UCSD-AML1 (cell line): ENCODE results near the gene SLX9.
A peak's percentile ranks its signal among the peaks of the same experiment; 100 is the strongest.

Experiments used
- DNase-seq: peaks from one replicate; lab custom pipeline; 2025; ENCODE audit not compliant: unreplicated experiment; lab: John Stamatoyannopoulos, UW

Gene SLX9

DNA sequence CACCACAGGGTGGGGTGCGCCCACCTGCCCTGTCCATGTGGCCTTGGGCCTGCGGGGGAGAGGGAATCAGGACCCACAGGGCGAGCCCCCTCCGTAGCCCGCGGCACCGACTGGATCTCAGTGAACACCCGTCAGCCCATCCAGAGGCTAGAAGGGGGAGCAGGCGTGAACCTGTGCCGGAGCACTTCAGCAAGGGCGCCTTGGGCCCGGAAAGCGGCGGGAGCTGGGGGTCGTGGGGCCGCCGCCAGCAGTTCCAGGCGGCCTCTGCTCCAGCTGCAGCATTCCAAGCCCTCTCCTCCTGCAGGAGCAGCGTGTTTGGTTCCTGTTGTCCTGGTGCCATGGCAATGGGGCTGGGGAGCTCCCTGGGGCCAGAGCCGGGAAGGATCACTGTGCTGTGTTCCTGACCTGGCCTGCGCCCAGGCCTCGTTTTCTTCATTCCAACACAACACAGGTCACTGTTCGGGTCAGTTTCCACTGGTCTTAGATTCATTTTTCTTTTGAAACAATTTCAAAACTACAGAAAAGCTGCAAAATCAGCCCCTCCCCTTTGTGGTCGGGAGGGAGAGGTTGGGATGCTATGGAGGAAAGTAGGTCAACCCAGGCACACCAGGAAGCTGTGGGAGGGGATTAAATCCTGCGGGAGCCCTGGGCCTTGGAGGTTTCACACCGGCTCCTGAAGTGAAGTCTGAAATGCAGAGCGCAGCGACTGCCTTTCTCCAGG is 18.8 kb downstream of the SLX9 start:
- DNase-seq = no peak

DNA sequence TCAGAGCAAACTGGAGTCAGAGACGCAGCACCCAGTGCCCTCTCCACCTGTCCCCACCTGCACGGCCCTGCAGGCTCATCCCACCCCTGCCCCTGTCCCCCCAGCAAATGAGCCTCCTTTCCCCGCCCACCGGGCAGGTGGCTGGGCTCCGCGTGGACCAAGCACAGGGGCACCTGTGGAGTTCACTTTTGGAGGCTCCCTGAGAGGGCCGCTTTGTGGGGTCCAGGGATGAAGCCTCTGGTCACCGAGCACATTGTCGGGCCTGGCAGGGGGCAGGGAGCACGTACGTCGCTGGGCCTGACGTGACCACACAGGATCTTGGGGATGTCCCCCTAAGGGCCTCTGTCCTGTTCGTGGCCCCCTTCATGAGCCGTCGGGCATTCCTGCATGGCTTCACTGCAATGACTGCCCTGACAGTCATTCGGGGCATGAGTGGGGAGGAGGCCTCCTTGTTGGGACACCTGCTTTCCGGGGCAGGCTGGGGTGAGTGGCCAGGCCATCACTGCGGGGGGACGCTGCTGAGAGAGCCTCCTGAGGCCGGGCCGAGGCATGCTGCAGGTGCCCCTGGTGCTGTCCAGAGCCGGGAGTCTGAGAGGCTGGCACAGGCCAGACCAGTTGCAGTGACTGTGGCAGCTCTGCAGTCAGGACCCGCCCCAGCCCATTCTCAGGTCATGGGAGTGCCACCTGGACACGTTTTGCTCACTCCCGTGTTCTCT is 19.7 kb downstream of the SLX9 start:
- no peak for DNase-seq

DNA sequence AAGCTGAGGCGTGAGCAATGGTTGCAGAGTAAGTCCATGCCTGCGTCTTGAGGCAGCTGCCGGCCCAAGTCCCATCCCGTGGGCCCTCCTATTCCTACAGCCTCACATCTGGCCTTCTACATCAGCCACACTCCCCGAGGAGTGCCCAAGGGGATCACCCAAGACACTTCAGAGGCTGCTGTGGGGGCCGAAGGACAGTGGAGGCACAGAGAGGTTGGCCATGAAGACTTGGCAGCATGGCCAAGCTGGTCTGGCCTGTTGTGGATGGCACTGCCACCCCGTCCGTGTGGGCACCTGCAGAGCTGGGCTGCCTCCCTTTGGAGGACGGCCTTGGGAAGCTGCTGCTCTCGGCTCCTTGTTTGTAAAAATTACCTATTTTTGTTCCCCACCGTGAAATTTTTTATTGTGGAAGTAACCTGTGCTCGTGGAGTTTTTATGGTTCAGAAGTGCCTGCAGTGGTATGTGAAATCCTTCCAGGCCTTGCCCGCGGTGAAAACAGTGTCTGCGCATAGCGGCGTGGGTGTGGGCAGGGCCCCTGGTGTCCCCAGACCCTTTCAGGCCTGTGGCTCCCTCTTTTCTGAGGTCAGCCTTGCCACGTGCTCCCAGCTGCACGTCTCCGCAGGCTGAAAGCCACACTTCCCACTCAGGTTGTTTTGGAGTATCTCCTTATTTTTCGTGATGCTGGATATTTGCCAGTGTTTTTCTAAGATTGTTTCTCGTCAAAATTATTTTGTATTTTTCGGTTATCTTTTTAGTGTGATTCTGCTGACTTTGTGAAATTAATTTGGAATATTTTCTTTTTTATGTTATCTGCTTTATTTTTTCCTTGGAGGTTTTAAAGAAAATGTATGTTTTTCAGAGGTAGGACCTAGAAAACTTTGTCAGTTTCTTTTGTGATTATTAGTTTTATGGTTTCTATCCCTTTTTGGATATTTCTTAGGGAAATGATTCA is 20.6 kb downstream of the SLX9 start:
- no peak for DNase-seq

DNA sequence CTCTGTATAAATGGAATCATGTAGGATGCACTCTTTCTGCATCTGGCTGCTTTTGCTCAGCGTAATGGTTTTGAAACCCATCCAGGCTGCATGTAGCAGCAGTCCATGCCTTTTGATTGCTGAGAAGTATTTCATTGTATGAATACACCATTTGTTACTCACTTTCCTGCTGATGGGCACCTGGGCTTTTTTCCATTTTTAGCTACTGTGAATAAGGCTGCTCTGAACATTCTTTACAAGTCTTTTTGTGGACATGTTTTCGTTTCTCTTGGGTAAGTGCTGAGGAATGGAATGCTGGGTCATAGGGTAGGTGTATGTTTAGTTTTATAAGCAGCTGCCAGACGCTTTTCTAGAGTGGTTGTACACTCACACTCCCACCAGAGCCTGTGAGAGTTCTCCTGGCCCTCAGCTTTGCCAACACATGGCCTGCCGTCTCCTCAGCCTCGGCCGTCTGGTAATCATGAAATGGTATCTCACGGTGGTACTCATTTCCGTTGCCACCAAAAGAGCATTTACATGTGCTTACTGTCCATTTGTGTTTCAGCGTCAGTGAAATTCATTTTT is 22.7 kb downstream of the SLX9 start:
- no peak for DNase-seq

DNA sequence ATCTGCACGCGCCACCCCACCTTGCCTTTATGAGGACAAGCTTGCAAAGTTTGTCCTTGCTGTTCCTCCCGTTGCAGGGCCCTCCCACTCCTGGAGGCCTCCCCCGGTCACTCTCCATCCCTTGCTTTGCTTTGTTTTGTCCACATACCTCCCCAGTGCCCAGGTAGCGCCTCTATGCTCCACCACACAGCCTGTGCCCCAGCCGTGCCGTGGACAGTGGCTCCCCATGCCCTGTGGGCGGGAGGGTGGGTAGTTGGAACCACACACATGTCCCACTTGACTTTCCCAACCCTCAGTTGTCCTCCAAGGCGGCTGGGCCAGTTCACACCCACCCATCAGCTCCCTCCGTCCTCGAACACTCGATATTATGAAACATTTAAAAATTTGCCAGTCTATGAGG is 24.6 kb downstream of the SLX9 start:
- no peak for DNase-seq

DNA sequence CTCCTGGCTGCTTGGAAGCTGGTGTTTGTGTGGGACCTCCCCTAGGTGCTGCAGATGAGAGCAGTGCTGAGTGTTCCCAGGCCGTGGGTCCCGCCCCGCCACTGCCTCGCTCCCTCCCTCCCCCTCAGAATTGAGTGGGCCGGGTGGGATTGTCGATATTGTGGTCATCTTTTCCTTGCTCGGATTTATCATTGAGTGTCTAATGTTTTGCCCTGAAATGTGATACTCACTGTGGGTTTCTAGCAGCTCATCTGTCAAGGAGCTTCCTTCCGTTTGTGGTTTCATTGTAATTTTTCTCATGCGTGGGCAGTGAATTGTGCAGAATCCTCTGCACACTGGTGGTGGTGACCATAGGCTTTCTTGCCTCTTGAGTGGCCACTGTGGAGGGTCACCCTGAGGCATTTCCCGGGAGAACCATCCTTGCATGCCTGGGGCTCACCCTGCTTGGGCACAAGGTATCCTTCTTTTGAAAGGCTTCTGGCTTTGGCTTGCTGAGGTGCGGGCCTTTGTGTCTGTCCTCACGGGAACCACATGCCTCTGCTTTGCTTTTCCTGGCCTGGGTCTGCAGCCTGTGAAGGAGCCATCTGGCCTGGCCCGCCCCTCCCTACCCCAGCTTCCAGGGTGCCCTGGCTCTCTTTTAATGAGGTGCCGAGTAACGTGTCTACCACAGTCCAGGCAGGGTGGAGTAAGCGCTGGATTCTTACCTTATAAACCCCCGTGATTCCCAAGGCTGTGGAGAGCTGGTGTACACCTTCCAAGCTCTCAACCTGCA is 25.6 kb downstream of the SLX9 start:
- DNase-seq = no peak

DNA sequence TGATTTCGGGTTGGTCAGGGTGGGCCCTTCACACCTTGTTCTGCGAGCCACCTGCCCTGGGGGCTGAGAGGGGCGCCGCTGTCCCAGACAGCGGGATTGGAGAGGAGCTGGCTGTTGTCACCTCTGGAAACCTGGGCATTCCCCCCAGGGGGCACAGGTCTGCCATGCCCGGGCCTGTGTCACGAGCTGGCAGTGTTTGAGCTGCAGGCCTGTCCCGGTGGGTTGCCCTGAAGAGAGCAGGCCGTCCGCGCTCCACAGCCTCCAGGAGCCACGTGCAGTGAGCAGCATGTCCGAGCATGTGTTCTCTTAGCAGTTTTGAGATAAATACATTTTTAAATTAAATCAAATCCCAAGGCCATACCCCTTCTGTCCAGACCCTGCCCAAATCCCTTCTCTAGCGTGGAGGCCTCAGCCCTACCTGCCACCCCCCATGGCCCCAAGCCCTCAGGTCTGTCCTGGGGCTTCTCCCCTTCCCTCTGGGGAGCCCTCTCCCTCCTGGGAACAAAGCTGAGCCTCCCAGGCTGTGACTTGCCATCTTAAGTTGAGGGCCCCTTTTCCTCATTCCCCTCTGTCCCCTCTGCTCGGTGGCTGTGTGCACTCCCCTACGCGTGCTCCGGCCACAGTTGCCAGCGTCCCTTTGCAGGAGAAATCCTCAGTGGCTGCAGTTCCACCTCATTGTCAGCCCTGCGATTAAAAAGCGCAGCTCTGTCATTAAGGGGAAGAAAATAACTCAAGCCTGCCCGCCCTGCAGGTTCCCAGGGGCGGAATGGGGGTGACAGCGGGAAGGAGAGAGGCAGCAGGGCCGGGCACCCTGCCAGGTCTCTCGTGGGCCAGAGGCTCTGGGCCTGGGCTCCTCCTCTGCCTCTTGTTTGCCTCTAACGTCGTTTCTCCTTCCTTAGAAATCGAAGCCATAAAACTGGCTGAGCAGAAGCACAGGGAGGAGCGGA is 26.6 kb downstream of the SLX9 start:
- no peak for DNase-seq

DNA sequence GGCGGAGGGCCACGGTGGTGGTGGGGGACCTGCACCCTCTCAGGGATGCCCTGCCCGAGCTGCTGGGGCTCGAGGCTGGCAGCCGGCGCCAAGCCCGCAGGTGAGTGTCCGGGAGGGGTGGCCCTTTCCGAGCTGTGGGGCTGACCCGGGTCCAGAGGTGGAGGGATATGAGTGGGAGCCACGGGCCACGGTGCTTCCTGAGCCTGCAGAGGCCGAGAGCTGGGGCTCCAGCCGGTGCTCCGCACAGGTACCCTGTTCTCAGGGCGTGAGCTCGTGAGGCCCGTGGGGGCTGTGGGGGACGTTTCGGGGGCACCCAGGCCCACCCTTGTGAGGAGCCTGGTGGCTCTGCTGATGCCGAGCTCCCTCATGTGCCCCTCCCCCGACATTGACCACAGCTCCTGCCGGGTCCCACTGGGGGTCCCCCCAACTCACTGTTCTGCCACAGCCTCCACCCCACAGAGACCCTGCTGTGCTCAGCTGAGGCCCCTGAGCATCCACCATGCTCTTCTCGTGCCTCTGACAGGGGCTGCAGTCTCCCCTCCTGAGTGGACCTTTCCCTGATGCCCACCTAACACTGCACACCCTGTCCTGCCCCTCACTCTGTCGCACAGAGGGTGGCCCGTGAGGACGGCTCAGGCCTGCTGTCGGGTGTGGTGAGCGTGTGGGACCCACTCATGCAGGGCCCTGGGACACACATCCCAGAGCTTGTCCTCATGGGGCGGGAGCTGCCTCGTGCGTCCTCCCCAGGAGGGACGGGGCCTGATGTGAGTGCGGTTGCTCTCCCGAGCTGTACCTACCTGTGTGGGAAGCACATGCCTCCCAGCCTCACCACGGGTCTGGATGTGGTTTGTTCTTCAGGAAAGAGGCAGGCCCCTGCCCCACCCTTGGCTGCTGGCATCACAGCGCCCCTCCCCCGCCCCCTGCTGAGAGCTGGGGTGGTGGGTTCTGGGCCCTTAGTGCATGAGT is 27.5 kb downstream of the SLX9 start:
- peak; percentile 44 for DNase-seq

DNA sequence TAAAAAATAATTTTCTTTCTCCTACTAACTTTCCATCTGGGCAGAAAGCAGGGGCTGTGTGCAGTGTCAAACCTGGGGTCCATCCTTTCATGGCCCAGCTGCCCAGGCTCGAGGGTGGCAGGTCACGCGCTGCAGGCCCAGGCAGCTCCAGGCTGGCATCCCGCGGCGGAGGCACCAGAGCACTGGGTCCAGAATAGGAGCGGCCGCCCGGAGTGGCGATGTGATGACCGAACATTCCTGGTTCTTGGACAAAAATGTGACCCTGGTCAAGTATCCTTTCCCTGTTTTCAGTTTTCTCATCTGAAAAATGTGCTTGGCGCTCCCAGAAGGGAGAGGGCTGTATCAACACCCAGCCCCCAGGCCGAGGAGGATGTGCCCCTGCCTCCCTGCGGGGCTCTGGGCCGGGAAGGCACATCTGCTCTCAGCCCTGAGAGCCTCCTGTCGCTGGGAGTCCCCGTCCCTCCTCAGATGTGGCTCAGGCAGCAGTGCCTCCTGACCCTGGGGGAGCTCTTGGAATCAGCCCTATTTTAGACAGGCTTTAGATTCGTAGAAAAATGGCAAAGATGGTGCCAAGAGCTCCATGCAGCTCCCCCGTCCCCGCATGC is 29.3 kb downstream of the SLX9 start:
- no peak for DNase-seq

DNA sequence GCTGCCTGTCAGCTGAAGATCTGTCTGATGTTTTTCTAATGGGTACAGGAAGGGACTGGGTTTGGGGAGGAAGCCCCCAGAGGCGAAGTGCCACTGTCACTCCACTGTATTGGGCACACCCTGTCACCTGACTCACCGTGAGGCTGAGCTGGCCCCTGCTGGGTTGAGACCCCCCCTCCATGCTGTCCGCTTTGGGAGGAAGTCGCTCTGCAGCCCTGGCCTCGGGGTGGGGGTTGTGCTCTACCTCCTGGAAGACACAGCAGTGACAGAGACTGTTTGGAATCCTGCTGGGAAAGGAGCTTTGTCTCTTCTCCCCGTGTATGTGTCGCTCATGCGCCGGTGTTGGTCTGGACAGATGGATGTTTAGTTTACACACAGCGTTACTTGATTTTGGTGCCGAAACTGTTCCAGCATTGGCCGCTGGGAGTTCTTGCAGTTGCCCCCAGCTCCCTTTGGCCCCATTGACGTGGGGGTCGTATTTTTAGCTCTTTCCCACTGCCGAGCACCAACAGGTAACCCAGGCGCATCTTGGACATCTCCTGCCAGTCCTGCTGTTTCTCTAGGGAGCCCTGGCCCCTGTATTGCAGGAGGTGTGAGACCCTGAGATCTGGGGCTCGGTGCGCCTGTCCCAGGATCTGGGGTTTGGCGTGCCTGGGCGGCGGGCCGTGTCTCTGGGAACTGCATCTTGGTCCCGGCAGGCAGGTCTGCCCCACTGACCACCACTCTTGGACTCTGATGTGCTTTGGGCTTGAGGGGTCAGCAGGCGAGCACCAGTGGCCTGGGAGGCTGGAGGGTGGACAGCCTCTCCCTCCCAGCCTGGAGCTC is 30.3 kb downstream of the SLX9 start:
- peak; percentile 74 for DNase-seq

DNA sequence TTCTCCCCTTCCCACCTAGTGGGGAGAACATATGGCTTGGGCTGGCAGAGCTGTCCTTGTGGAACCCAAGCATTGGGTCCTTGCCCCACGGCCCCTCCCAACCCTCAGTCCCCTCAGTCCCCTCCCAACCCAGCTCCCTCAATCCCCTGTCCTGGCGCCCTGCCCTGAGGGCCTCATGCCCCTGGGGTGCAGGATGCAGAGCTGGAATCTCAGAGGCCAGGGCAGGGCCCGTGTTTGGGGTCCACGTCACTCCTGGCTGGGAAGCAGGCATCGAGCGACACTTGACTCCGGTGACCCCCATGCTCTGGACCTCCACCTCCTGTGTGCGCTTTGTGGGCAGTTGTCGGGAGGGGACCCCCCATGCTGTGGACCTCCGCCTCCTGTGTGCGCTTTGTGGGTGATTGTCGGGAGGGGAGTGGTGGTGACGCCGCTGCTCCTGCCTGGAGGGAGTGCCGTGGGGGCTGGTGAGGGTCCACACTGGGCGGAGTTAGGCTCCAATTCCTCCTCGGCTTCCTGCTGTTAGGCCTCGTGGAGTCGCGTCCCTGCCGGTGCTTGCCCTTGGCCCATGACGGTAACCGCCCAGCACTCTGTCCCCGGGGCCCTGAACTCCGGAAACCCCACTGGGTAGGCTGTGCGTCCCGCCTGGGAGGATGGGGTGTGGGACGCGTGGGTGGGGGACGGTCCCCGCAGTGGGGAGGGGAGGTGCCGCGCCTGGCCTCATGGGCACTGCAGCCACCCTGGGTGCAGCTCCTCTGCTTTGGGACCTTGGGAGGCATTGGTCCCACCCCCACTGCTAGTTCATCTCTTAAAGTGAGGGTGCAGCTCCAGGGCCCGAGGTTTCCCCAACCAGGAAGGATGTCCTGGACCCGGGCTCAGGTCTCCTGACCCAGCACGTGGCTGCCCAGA is 31.2 kb downstream of the SLX9 start:
- DNase-seq = no peak

DNA sequence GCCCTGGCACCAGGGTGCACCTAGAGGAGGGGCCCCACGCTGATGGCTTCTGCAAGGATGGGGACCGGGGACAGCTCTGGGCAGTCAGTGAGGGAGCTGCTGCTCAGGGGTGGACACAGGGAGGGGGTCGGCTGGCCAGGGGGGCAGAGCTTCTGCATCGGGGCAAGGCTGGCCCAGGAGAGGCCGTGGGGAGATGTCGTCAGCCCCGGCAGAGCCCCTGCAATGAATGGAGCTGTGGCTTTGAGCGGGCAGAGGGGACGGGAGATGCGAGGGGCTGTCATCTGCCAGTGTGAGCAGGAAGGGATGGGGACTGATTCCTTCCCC is 31.8 kb downstream of the SLX9 start:
- DNase-seq = no peak

DNA sequence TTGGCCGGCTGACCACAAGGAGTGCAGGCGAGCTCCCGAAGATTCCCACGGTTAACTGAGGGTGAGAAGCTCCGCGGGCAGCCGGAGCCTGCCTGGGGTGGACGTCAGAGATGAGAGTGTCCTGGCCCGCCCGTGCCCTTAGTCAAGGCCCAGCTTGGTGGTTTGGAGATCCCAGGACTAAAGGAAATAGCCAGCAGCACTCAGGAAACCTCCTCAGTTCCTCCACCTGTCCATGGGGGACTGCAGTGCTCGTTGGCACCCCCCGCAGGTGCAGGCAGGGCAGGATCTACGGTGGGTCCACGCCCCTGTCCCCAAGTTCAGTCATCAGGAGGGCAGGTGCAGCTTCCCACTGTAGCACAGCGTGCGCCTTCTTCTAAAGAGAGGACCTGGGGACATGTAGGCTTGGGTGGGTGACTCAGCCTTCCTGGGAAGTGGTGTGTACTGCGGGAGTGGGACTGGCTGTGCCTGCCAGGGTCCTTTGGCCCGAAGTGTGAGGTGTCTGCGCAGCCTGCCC is 32.5 kb downstream of the SLX9 start:
- DNase-seq = no peak

DNA sequence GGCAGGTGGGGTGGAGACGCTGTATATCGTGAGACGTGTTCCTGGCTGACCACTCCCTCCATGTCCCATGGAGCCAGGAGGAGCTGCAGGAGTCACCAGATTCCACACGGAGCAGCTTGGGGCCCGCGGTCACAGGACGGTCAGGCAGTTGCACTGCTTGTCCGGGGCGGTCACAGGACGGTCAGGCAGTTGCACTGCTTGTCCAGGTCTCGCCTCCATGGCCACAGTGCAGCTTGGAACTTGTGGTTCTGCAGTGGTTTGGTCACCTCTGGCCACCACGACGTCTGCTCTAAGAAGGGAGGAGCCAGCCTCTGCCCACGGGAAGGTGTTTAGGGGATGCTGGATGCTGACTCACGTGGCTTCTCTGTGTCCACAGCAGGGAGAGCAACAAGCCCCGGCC is 33.0 kb downstream of the SLX9 start:
- DNase-seq = no peak

DNA sequence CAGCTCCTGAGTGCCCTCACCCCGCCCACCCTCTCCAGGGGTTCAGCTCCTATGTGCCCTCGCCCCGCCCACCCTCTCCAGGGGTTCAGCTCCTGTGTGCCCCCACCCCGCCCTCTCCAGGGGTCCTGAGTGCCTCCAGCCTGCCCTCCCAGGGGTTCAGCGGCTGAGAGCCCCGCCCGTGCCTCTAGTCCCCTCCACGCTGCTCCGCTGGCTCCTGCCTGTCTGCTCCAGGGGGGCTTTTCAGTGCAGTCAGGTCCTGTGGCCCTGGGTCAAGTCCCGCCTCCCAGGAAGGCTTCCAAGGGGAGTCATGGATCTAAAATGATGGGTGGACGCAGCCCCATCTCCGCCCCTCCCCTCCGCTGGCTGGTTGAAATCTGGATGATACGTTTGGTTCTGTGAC is 33.8 kb downstream of the SLX9 start:
- DNase-seq = no peak

DNA sequence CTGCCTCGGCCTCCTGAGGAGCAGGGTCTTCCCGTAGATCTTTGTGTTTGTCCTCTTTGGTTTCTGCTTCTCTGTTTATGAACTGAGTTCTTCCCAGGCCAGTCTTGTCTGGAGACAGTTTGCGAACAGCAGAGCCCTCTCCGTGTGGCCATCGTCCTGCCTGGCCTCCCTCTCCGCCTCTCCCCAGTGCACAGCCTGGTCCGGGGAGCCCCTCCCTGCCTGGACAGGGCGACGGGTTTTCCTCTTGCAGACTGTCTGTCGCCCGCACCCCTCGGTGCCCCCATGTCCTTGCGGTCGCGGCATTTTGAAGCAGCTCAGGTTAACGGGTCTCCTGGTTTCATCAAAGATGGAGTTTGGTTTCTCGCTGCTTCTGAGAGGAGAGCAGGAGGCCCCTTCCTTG is 34.8 kb downstream of the SLX9 start:
- DNase-seq = no peak
